Left ventricle myocardium inferior (tissue), 1 donor: Measurements from ENCODE around the gene LIX1L. TPM values are rescaled to one million over a fixed set of nuclear protein-coding genes. Genes with fewer than 3 reads are reported as not detected.
"Not testable (repeated sequence)": the region's sequence is repeated elsewhere in the genome, so short reads cannot be mapped to it uniquely, and the experiment has no call there.

ENCODE experiments used
- DNase-seq: peaks from one replicate; pipeline ENCODE4 v3.0.0-alpha.2; 2020
- H3K27ac ChIP-seq: fragments of 200-600 bp; replicated peaks from 2 replicates; pipeline ENCODE4 v1.8.0; 2021
- H3K27me3 ChIP-seq: fragments of 200-600 bp; 2 replicates; pipeline ENCODE4 v1.8.0; 2021; ENCODE audit warnings: low read depth
- H3K36me3 ChIP-seq: fragments of 200-600 bp; 2 replicates; pipeline ENCODE4 v1.8.0; 2021
- H3K4me1 ChIP-seq: fragments of 200-600 bp; 2 replicates; pipeline ENCODE4 v1.8.0; 2021
- H3K4me3 ChIP-seq: fragments of 200-600 bp; 2 replicates; pipeline ENCODE4 v1.8.0; 2021; ENCODE audit warnings: mild to moderate bottlenecking, moderate library complexity
- H3K9me3 ChIP-seq: fragments of 200-600 bp; replicated peaks from 2 replicates; pipeline ENCODE4 v1.8.0; 2021
- intact Hi-C: fragments of 100-400 bp; cut with micrococcal nuclease; formaldehyde crosslinking; loops from one replicate; pipeline ENCODE4 v1.11.0; 2022
- total RNA-seq: library from RNA; stranded (reverse); fragmentation: NEBNext Ultra II Directional; extraction: Animal tissue kit (Norgen Biotek cat#: 25700); gene quantifications from one replicate; pipeline ENCODE4 v1.2.1, GENCODE V29; 2021
- TF ChIP-seq, protein P1 (sequence below): fragments of 200-600 bp; IDR thresholded peaks from 2 replicates; pipeline ENCODE4 v1.8.0; 2021; ENCODE audit warnings: antibody characterized with exemption, mild to moderate bottlenecking, borderline replicate concordance
- donor health status: DM: no; HTN: yes; CAD: no; lungs with severe emphysema.

LIX1L gene
- total RNA-seq, 1 donor from 2014 or later, result 23.0 TPM

DNA sequence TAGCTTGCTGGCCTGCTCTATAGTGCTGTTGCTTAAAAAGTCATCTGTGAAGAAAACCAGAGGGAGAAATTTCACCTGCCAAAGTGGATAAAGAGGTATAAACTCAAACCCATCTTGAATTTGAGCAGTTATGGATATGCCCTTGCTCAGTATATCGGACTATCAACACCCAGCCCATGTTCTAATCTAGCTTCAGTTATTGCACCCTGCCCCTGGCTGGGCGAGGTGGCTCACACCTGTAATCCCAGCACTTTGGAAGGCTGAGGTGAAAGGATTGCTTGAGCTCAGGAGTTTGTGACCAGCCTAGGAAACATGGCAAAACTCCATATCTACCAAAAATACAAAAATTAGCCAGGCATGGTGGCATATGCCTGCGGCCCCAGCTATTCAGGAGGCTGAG is 13.3 kb downstream of the LIX1L start:
- intact Hi-C loops, result no loop called here
- H3K27me3 ChIP-seq, result no peaks in the 10 kb centered on the region
- peaks cover 16% of the 10 kb centered on the region for H3K4me1 ChIP-seq
- TF ChIP-seq, protein P1, sequence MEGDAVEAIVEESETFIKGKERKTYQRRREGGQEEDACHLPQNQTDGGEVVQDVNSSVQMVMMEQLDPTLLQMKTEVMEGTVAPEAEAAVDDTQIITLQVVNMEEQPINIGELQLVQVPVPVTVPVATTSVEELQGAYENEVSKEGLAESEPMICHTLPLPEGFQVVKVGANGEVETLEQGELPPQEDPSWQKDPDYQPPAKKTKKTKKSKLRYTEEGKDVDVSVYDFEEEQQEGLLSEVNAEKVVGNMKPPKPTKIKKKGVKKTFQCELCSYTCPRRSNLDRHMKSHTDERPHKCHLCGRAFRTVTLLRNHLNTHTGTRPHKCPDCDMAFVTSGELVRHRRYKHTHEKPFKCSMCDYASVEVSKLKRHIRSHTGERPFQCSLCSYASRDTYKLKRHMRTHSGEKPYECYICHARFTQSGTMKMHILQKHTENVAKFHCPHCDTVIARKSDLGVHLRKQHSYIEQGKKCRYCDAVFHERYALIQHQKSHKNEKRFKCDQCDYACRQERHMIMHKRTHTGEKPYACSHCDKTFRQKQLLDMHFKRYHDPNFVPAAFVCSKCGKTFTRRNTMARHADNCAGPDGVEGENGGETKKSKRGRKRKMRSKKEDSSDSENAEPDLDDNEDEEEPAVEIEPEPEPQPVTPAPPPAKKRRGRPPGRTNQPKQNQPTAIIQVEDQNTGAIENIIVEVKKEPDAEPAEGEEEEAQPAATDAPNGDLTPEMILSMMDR, result no peak
- H3K36me3 ChIP-seq, result peaks cover 67% of the 10 kb centered on the region
- H3K4me3 ChIP-seq, result no peak overlapping the region
- no peak overlapping the region for H3K27ac ChIP-seq
- no peak for DNase-seq
- no peaks in the 10 kb centered on the region for H3K9me3 ChIP-seq

- H3K27me3 ChIP-seq, result no peaks in the 10 kb centered on the region
- H3K9me3 ChIP-seq, result no peaks in the 10 kb centered on the region
- H3K4me1 ChIP-seq, result no peaks in the 10 kb centered on the region
- H3K36me3 ChIP-seq, result peaks cover 74% of the 10 kb centered on the region
- no peak overlapping the region for H3K4me3 ChIP-seq
- H3K27ac ChIP-seq, result no peak overlapping the region
- DNase-seq, result no peak
- intact Hi-C loops, result no loop called here
- TF ChIP-seq, protein P1, result no peak
Observed at GRCh38 chr1:145942871-145943270, 14.9 kb downstream of the LIX1L start.

- peaks cover 76% of the 10 kb centered on the region for H3K36me3 ChIP-seq
- H3K9me3 ChIP-seq, result no peaks in the 10 kb centered on the region
- no peak overlapping the region for H3K27ac ChIP-seq
- H3K4me1 ChIP-seq, result no peaks in the 10 kb centered on the region
- TF ChIP-seq, protein P1, result no peak
- no peaks in the 10 kb centered on the region for H3K27me3 ChIP-seq
- intact Hi-C loops, result no loop called here
- no peak for DNase-seq
- no peak overlapping the region for H3K4me3 ChIP-seq
Observed at GRCh38 chr1:145942405-145942804, 15.4 kb downstream of the LIX1L start.

DNA sequence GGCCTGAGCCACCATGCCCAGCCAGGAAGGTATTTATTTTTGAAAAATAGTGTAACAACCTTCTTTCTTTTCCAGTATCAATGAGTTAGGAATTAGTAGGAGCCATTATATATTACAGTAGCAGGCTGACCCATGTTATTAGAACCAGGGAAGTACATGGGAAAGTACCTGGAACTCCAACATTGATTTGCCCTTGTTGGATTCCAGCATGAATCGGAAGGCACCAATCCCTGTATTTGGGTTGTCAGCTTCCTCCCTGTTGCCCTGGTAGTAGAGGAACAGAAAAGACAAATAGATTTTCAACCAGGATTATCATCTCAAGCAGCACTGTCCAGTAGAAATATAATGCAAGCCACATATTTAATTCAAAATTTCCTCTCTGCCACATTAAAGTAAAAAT is 20.4 kb downstream of the LIX1L start:
- intact Hi-C loops, result no loop called here
- DNase-seq, result no peak
- H3K9me3 ChIP-seq, result no peaks in the 10 kb centered on the region
- H3K4me3 ChIP-seq, result no peak overlapping the region
- no peak overlapping the region for H3K27ac ChIP-seq
- H3K4me1 ChIP-seq, result no peaks in the 10 kb centered on the region
- TF ChIP-seq, protein P1, result no peak
- peaks cover 86% of the 10 kb centered on the region for H3K36me3 ChIP-seq
- no peaks in the 10 kb centered on the region for H3K27me3 ChIP-seq

DNA sequence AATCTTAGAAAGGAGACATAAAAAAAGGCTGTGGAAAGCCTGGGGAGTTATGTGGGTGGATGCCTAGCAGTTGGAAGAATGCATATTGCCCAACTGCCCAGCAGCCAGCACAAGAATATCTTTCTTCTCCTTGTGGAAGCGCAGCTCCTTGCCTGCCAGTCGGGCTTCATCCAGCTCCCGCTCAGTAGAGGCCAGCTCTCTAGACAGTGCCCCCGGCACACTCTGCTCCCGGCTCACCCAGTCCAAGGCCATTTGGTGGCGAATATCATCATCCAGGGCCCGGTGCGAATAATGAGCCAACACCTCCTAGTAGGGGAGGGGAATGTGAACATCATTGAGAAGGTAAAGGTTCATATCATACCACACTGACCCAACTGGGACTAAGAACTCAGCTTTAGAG is 21.6 kb downstream of the LIX1L start:
- Histone ChIP-seq H3K36me3 (peaks cover 86% of the 10 kb centered on the region), H3K27me3 (no peaks in the 10 kb centered on the region), H3K9me3 (no peaks in the 10 kb centered on the region), H3K4me1 (no peaks in the 10 kb centered on the region), H3K27ac (no peak overlapping the region), H3K4me3 (no peak overlapping the region)
- no peak for DNase-seq
- intact Hi-C loops, result no loop called here
- TF ChIP-seq, protein P1, result no peak

DNA sequence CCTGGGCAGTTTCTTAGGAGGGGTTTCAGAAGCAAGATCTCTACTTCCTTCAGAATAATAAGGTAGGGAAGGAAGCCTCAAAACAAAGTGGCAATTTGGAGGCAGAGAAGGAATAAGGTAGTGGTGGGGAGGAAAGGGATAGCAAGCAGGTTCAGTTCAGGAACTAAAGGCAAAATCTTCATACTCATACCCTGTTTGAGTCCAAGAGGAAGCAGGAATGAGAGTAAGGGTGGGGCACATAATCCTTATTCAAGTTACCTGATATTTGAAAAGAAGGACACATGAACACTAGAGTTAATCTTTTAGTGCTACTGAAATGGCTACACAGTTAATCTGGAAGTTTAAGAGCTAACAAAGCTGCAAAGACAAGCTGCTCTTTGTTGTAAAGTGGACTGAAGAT is 22.1 kb downstream of the LIX1L start:
- H3K27ac ChIP-seq, result no peak overlapping the region
- H3K36me3 ChIP-seq, result peaks cover 83% of the 10 kb centered on the region
- TF ChIP-seq, protein P1, result no peak
- no peak for DNase-seq
- no peaks in the 10 kb centered on the region for H3K27me3 ChIP-seq
- intact Hi-C loops, result no loop called here
- H3K4me3 ChIP-seq, result no peak overlapping the region
- no peaks in the 10 kb centered on the region for H3K4me1 ChIP-seq
- H3K9me3 ChIP-seq, result no peaks in the 10 kb centered on the region

- DNase-seq, H3K4me3 ChIP-seq, H3K9me3 ChIP-seq, H3K27me3 ChIP-seq, H3K4me1 ChIP-seq, intact Hi-C loops, H3K27ac ChIP-seq: not testable (repeated sequence)
- peaks cover 65% of the 10 kb centered on the region for H3K36me3 ChIP-seq
Observed at GRCh38 chr1:145932522-145933009, 25.3 kb downstream of the LIX1L start.
